ENCODE results near the gene PCSK9. TPM values are rescaled to one million over a fixed set of nuclear protein-coding genes. Genes with fewer than 3 reads are reported as not detected.

Gene PCSK9
- total RNA-seq, 2 donors from 2014 or later, result 0.21 to 0.27 TPM

GRCh38 chr1:55063577-55063942, 24.2 kb downstream of the PCSK9 start:
- Histone ChIP-seq H3K9me3 (no peaks in the 10 kb centered on the region), H3K27ac (peak overlapping the region in 1 of 2 donors; percentile 60), H3K36me3 (peaks cover 9% of the 10 kb centered on the region), H3K27me3 (replicated peaks; ENCODE audit: insufficient read depth) (no peaks in the 10 kb centered on the region), H3K4me3 (no peak overlapping the region), H3K4me1 (ENCODE audit: control insufficient read depth in 1 of 2, low read depth in 2 of 2) (peaks cover 14 to 52% of the 10 kb centered on the region in 2 donors)
- TF ChIP-seq CTCF (IDR thresholded peaks at IDR 0.05), result no peak
- DNase-seq (ENCODE audit: low spot score), result no peak
- no peak for ATAC-seq (ENCODE audit: insufficient number of reproducible peaks, low FRiP score, low read depth)

GRCh38 chr1:55064071-55064581, 24.8 kb downstream of the PCSK9 start:
- Histone ChIP-seq H3K9me3 (no peaks in the 10 kb centered on the region), H3K36me3 (peaks cover 14% of the 10 kb centered on the region), H3K27ac (peak overlapping the region; percentile 44 to 60), H3K27me3 (replicated peaks; ENCODE audit: insufficient read depth) (no peaks in the 10 kb centered on the region), H3K4me3 (no peak overlapping the region), H3K4me1 (ENCODE audit: control insufficient read depth in 1 of 2, low read depth in 2 of 2) (peaks cover 14 to 52% of the 10 kb centered on the region in 2 donors)
- DNase-seq (ENCODE audit: low spot score) (no peak), ATAC-seq (ENCODE audit: insufficient number of reproducible peaks, low FRiP score, low read depth) (no peak)
- TF ChIP-seq CTCF (IDR thresholded peaks at IDR 0.05), result no peak

- peaks cover 14 to 52% of the 10 kb centered on the region in 2 donors for H3K4me1 ChIP-seq (ENCODE audit: control insufficient read depth in 1 of 2, low read depth in 2 of 2)
- no peak for TF ChIP-seq CTCF (IDR thresholded peaks at IDR 0.05)
- H3K27me3 ChIP-seq (replicated peaks; ENCODE audit: insufficient read depth), result no peaks in the 10 kb centered on the region
- H3K36me3 ChIP-seq, result peaks cover 18% of the 10 kb centered on the region
- ATAC-seq (ENCODE audit: insufficient number of reproducible peaks, low FRiP score, low read depth), result no peak
- no peak for DNase-seq (ENCODE audit: low spot score)
- no peaks in the 10 kb centered on the region for H3K9me3 ChIP-seq
- peak overlapping the region; percentile 44 to 60 for H3K27ac ChIP-seq
- no peak overlapping the region for H3K4me3 ChIP-seq
Observed at GRCh38 chr1:55064861-55065263, 25.5 kb downstream of the PCSK9 start.

GRCh38 chr1:55065648-55066047, 26.3 kb downstream of the PCSK9 start:
- Histone ChIP-seq H3K4me1 (ENCODE audit: control insufficient read depth in 1 of 2, low read depth in 2 of 2) (peaks cover 14 to 52% of the 10 kb centered on the region in 2 donors), H3K4me3 (no peak overlapping the region), H3K27ac (peak overlapping the region; percentile 26 to 60), H3K9me3 (no peaks in the 10 kb centered on the region), H3K27me3 (replicated peaks; ENCODE audit: insufficient read depth) (no peaks in the 10 kb centered on the region), H3K36me3 (peaks cover 25% of the 10 kb centered on the region)
- no peak for DNase-seq (ENCODE audit: low spot score)
- ATAC-seq (ENCODE audit: insufficient number of reproducible peaks, low FRiP score, low read depth), result no peak
- no peak for TF ChIP-seq CTCF (IDR thresholded peaks at IDR 0.05)

GRCh38 chr1:55067022-55067778, 27.9 kb downstream of the PCSK9 start:
- Histone ChIP-seq H3K4me3 (no peak overlapping the region), H3K27me3 (replicated peaks; ENCODE audit: insufficient read depth) (no peaks in the 10 kb centered on the region), H3K36me3 (peaks cover 40% of the 10 kb centered on the region), H3K4me1 (ENCODE audit: control insufficient read depth in 1 of 2, low read depth in 2 of 2) (peaks cover 14 to 42% of the 10 kb centered on the region in 2 donors), H3K9me3 (no peaks in the 10 kb centered on the region), H3K27ac (peak overlapping the region in 1 of 2 donors; percentile 6)
- DNase-seq (ENCODE audit: low spot score) (no peak), ATAC-seq (ENCODE audit: insufficient number of reproducible peaks, low FRiP score, low read depth) (no peak)
- no peak for TF ChIP-seq CTCF (IDR thresholded peaks at IDR 0.05)

Data from thoracic aorta (tissue), 2 donors.